ENCODE measurements around the gene CLIP4. TPM values are rescaled to one million over a fixed set of nuclear protein-coding genes. Genes with fewer than 3 reads are reported as not detected.

The CLIP4 gene
- total and polyA plus RNA-seq, 2 of the 13 experiments (the other 11 are each of a cell fraction or from before 2014, with no cell fraction given), result 0.46 to 0.49 TPM

DNA sequence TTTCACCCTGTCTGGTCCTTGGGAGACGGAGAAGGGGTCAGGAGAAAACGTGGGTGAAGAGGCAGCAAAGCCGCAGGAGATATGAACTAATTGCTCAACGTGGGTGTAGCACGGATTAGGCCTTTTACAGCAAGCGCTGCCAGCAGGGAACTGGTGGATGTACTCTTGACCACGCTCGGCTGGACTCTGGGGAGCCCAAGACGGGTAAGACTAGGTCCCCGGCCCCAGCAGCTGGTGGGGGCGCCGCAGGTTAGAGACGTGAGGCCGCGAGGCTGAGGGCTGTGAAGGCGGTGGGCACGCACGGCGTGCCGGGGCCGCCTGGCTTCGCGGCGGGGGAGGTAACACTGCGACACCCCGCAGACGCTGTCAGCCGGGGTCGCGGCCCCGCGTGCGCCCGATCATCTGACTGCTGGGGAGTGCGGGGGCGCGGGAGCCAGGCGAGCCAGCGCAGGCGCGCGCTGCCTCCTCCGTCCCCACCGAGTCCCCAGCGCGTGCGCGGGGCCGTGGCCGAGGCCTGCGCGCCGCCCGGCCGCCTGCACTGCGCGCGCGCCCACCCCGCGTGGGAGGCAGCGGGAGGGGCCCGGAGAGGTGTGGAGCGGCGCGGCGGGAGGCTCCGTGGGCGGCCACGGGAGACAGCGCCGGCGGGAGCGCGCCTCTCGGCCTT is at the start of gene CLIP4 (continued):
- TF ChIP-seq, protein P1, sequence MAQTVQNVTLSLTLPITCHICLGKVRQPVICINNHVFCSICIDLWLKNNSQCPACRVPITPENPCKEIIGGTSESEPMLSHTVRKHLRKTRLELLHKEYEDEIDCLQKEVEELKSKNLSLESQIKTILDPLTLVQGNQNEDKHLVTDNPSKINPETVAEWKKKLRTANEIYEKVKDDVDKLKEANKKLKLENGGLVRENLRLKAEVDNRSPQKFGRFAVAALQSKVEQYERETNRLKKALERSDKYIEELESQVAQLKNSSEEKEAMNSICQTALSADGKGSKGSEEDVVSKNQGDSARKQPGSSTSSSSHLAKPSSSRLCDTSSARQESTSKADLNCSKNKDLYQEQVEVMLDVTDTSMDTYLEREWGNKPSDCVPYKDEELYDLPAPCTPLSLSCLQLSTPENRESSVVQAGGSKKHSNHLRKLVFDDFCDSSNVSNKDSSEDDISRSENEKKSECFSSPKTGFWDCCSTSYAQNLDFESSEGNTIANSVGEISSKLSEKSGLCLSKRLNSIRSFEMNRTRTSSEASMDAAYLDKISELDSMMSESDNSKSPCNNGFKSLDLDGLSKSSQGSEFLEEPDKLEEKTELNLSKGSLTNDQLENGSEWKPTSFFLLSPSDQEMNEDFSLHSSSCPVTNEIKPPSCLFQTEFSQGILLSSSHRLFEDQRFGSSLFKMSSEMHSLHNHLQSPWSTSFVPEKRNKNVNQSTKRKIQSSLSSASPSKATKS (CRISPR knock-in tag; IDR thresholded peaks at IDR 0.05), result no peak
- no peak for TF ChIP-seq ATRX (CRISPR knock-in tag; IDR thresholded peaks at IDR 0.05; ENCODE audit: borderline replicate concordance)
- TF ChIP-seq ZNF382 (CRISPR knock-in tag; IDR thresholded peaks at IDR 0.05; ENCODE audit: borderline replicate concordance), result no peak
- TF ChIP-seq HNF4A (CRISPR knock-in tag; IDR thresholded peaks at IDR 0.05), result no peak
- no peak for TF ChIP-seq GATAD1 (CRISPR knock-in tag; IDR thresholded peaks at IDR 0.05)
- no peak for TF ChIP-seq TRIM24 (CRISPR knock-in tag; IDR thresholded peaks at IDR 0.05)
- TF ChIP-seq TARDBP (CRISPR knock-in tag; IDR thresholded peaks at IDR 0.05), result no peak
- no peak for TF ChIP-seq ZSCAN25 (CRISPR knock-in tag; IDR thresholded peaks at IDR 0.05)

DNA sequence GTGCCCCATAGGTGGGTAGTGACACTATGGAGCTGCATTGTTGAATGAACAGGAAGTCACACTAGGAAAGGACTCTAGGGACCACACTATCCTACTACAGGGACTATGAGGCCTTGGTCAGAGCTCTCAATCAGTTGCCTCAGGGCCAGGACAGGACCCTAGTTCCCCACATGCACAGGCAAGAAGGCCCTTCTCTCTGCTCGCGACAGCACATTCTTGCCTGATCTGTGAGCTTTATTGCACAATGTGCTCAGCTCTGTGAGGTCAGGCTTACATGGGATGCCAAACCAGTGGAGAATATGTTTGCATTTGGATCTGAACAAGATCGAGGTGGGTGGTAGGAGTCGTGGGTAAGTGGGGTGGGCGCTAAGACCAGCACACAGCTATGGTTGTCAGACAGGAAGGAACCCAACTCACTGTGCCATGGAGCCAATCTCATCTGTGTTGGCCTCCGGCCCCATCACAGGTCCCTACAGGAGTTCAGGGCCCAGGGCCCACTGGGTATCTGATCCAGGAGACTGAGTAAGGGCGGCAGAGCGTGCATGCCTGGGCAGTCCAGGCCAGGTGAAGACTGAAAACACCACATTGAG is 48.8 kb upstream of the CLIP4 start:
- 26% methylated on average over 7 of the region's 8 CpGs for WGBS (ENCODE audit: low lambda C conversion rate)
- TF ChIP-seq CEBPG (CRISPR knock-in tag; IDR thresholded peaks at IDR 0.05), result peak; percentile 84
- TF ChIP-seq FOXA1 (IDR thresholded peaks at IDR 0.05), result no peak
- TF ChIP-seq FOXA1 (CRISPR knock-in tag; IDR thresholded peaks at IDR 0.05), result no peak
- TF ChIP-seq ZNF614 (CRISPR knock-in tag; IDR thresholded peaks at IDR 0.05; ENCODE audit: borderline replicate concordance), result no peak
- TF ChIP-seq HNF4A (CRISPR knock-in tag; IDR thresholded peaks at IDR 0.05), result 0 out of 2 replicates have a peak, but pooled peaks have one; percentile 15
- no peak for TF ChIP-seq ZNF766 (CRISPR knock-in tag; IDR thresholded peaks at IDR 0.05; ENCODE audit: borderline replicate concordance)
- peak; percentile 98 for TF ChIP-seq CEBPB (IDR thresholded peaks at IDR 0.05; ENCODE audit: borderline replicate concordance, low read depth, low read length)
- Histone ChIP-seq H3K9me3 (ENCODE audit: low read length) (no peaks in the 10 kb centered on the region), H3K4me1 (ENCODE audit: insufficient read depth, low read length) (no peaks in the 10 kb centered on the region), H3K79me2 (ENCODE audit: insufficient read depth, low read length) (no peaks in the 10 kb centered on the region), H3K9ac (ENCODE audit: insufficient read depth, low read depth, low read length) (no peak overlapping the region), H2AFZ (ENCODE audit: low read length) (no peak overlapping the region), H3K36me3 (replicated peaks in 1 of 2; ENCODE audit: control insufficient read depth in 1 of 2, insufficient read depth in 2 of 2, low read length in 2 of 2) (no peaks in the 10 kb centered on the region), H3K4me2 (ENCODE audit: low read depth, low read length) (no peak overlapping the region), H4K20me1 (ENCODE audit: insufficient read depth, low read length) (no peaks in the 10 kb centered on the region), H3K27me3 (ENCODE audit: control insufficient read depth in 1 of 2, insufficient read depth in 2 of 2, low read length in 2 of 2) (peaks cover 2 to 51% of the 10 kb centered on the region in 2 experiments; a peak in 3 of 5 replicates), H3K4me3 (replicated peaks in 1 of 3; ENCODE audit: insufficient read depth in 1 of 3, low read depth in 2 of 3, low read length in 3 of 3) (no peak overlapping the region), H3K27ac (ENCODE audit: extremely low read length, insufficient read depth, low read length) (no peak overlapping the region)
- peak; percentile 24 for DNase-seq (ENCODE audit: low spot score)
- POLR2A ChIA-PET, result no interaction called here
- peak; percentile 61 for ATAC-seq
- no TSS peak for BruUV-seq (replicated peaks)
- in situ Hi-C loops (cut with HindIII; ENCODE audit: extremely low pct_ligation_motif_present, low pct_unique_long_range_greater_than_20kb) (no loop called here), intact Hi-C loops (cut with micrococcal nuclease; ENCODE audit: unreplicated experiment) (no loop called here)
- CTCF ChIA-PET (ENCODE audit: low intra/inter-chr PET ratio, low total read pairs), result no interaction called here
- no peak for FAIRE-seq
